Measurements from ENCODE around the gene ARMC8.
A peak's percentile ranks its signal among the peaks of the same experiment; 100 is the strongest.

ARMC8 gene

GRCh38 chr3:138219255-138219654, 32.2 kb downstream of the ARMC8 start:
- Histone ChIP-seq H3K18ac (ENCODE audit: low read length) (no peak overlapping the region), H3K4me1 (ENCODE audit: control insufficient read depth in 1 of 2, insufficient read depth in 2 of 2, low read length in 2 of 2) (peaks cover 0 to 3% of the 10 kb centered on the region in 2 experiments), H3K14ac (ENCODE audit: low read length) (no peak overlapping the region), H3K27ac (ENCODE audit: low read depth, low read length) (no peak overlapping the region), H3K9me3 (ENCODE audit: insufficient read depth, low read depth, low read length) (no peaks in the 10 kb centered on the region), H4K12ac (ENCODE audit: low read depth, low read length) (no peak overlapping the region), H2BK12ac (ENCODE audit: low read length) (no peak overlapping the region), H3K4me2 (ENCODE audit: low read length) (no peak overlapping the region), H4K91ac (ENCODE audit: low read depth, low read length) (no peak overlapping the region), H2BK120ac (ENCODE audit: insufficient read depth, low read length, poor library complexity) (no peak overlapping the region), H3K79me2 (ENCODE audit: control insufficient read depth, insufficient read depth, low read length, poor library complexity) (no peaks in the 10 kb centered on the region), H3K23ac (ENCODE audit: low read length) (no peak overlapping the region), H4K8ac (ENCODE audit: low read depth, low read length) (no peak overlapping the region), H3K36me3 (ENCODE audit: control insufficient read depth in 1 of 2, insufficient read depth in 2 of 2, low read length in 2 of 2) (peaks cover 6 to 10% of the 10 kb centered on the region in 2 experiments), H2BK5ac (ENCODE audit: low read depth, low read length, poor library complexity) (no peak overlapping the region), H3K4ac (ENCODE audit: low read depth, low read length) (no peak overlapping the region), H3K79me1 (ENCODE audit: low read length) (no peaks in the 10 kb centered on the region), H3K27me3 (ENCODE audit: insufficient read depth, low read length) (no peaks in the 10 kb centered on the region), H3K9ac (ENCODE audit: low read length) (no peak overlapping the region), H2AK5ac (ENCODE audit: low read length) (no peak overlapping the region), H2AFZ (ENCODE audit: insufficient read depth, low read length, poor library complexity) (no peak overlapping the region), H3K4me3 (ENCODE audit: low read depth, low read length) (no peak overlapping the region)
- no CpG with 5 or more reads among the region's 1 CpG for whole genome bisulfite sequencing (ENCODE audit: extremely low coverage, insufficient coverage, insufficient read length)
- peak; percentile 12 to 73 for DNase-seq

DNA sequence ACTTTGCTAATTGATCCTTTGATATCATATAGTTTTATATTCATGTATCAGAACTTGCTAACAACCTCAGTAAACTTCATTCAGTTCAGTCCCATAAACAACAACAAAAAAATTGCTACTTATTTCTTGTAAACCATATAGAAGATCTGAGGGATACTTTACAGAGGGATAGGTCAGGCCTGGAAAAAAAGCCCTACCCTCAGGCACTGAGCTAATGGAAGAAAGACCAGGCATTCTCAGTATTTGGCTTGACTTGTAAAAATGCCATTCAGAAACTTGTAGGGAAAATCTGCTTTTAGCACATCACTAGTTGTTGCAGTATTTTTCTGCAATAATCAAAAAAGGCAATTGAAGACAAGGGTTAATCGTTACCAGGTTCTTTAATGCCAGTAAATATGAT, 33.1 kb downstream of the ARMC8 start:
- Histone ChIP-seq H3K27me3 (ENCODE audit: insufficient read depth, low read length) (no peaks in the 10 kb centered on the region), H3K23ac (ENCODE audit: low read length) (no peak overlapping the region), H2BK12ac (ENCODE audit: low read length) (no peak overlapping the region), H3K4me2 (ENCODE audit: low read length) (no peak overlapping the region), H3K4me3 (ENCODE audit: low read depth, low read length) (no peak overlapping the region), H3K14ac (ENCODE audit: low read length) (no peak overlapping the region), H3K9ac (ENCODE audit: low read length) (no peak overlapping the region), H3K27ac (ENCODE audit: low read depth, low read length) (no peak overlapping the region), H3K18ac (ENCODE audit: low read length) (no peak overlapping the region), H3K4me1 (ENCODE audit: control insufficient read depth in 1 of 2, insufficient read depth in 2 of 2, low read length in 2 of 2) (peaks cover 0 to 3% of the 10 kb centered on the region in 2 experiments), H3K9me3 (ENCODE audit: insufficient read depth, low read depth, low read length) (no peaks in the 10 kb centered on the region), H2BK120ac (ENCODE audit: insufficient read depth, low read length, poor library complexity) (no peak overlapping the region), H2AFZ (ENCODE audit: insufficient read depth, low read length, poor library complexity) (no peak overlapping the region), H4K8ac (ENCODE audit: low read depth, low read length) (no peak overlapping the region), H4K91ac (ENCODE audit: low read depth, low read length) (no peak overlapping the region), H2AK5ac (ENCODE audit: low read length) (no peak overlapping the region), H4K12ac (ENCODE audit: low read depth, low read length) (no peak overlapping the region), H3K79me2 (ENCODE audit: control insufficient read depth, insufficient read depth, low read length, poor library complexity) (no peaks in the 10 kb centered on the region), H3K36me3 (ENCODE audit: control insufficient read depth in 1 of 2, insufficient read depth in 2 of 2, low read length in 2 of 2) (peaks cover 11 to 17% of the 10 kb centered on the region in 2 experiments), H2BK5ac (ENCODE audit: low read depth, low read length, poor library complexity) (no peak overlapping the region), H3K4ac (ENCODE audit: low read depth, low read length) (no peak overlapping the region), H3K79me1 (ENCODE audit: low read length) (no peaks in the 10 kb centered on the region)
- peak; percentile 44 to 81 for DNase-seq
- WGBS (ENCODE audit: extremely low coverage, insufficient coverage, insufficient read length): no CpG with 5 or more reads among the region's 1 CpG

- H2BK12ac ChIP-seq (ENCODE audit: low read length): no peak overlapping the region
- no peak overlapping the region for H3K4ac ChIP-seq (ENCODE audit: low read depth, low read length)
- H2AFZ ChIP-seq (ENCODE audit: insufficient read depth, low read length, poor library complexity): no peak overlapping the region
- no peak overlapping the region for H3K4me3 ChIP-seq (ENCODE audit: low read depth, low read length)
- no peak overlapping the region for H2BK120ac ChIP-seq (ENCODE audit: insufficient read depth, low read length, poor library complexity)
- peak overlapping the region; percentile 1 for H4K8ac ChIP-seq (ENCODE audit: low read depth, low read length)
- H3K18ac ChIP-seq (ENCODE audit: low read length): no peak overlapping the region
- H3K9ac ChIP-seq (ENCODE audit: low read length): no peak overlapping the region
- DNase-seq: peak in 1 of 2 donors; percentile 36
- H3K79me2 ChIP-seq (ENCODE audit: control insufficient read depth, insufficient read depth, low read length, poor library complexity): no peaks in the 10 kb centered on the region
- H4K12ac ChIP-seq (ENCODE audit: low read depth, low read length): no peak overlapping the region
- no peaks in the 10 kb centered on the region for H3K79me1 ChIP-seq (ENCODE audit: low read length)
- peaks cover 0 to 3% of the 10 kb centered on the region in 2 experiments for H3K4me1 ChIP-seq (ENCODE audit: control insufficient read depth in 1 of 2, insufficient read depth in 2 of 2, low read length in 2 of 2)
- no peak overlapping the region for H2AK5ac ChIP-seq (ENCODE audit: low read length)
- no peak overlapping the region for H3K27ac ChIP-seq (ENCODE audit: low read depth, low read length)
- no peak overlapping the region for H3K4me2 ChIP-seq (ENCODE audit: low read length)
- no peak overlapping the region for H2BK5ac ChIP-seq (ENCODE audit: low read depth, low read length, poor library complexity)
- no peak overlapping the region for H3K14ac ChIP-seq (ENCODE audit: low read length)
- no peaks in the 10 kb centered on the region for H3K9me3 ChIP-seq (ENCODE audit: insufficient read depth, low read depth, low read length)
- no peaks in the 10 kb centered on the region for H3K27me3 ChIP-seq (ENCODE audit: insufficient read depth, low read length)
- no peak overlapping the region for H4K91ac ChIP-seq (ENCODE audit: low read depth, low read length)
- no peak overlapping the region for H3K23ac ChIP-seq (ENCODE audit: low read length)
- no CpG with 5 or more reads among the region's 4 CpGs for WGBS (ENCODE audit: extremely low coverage, insufficient coverage, insufficient read length)
- H3K36me3 ChIP-seq (ENCODE audit: control insufficient read depth in 1 of 2, insufficient read depth in 2 of 2, low read length in 2 of 2): peaks cover 11 to 19% of the 10 kb centered on the region in 2 experiments
Measured at GRCh38 chr3:138220788-138221187, 33.7 kb downstream of the ARMC8 start.

DNA sequence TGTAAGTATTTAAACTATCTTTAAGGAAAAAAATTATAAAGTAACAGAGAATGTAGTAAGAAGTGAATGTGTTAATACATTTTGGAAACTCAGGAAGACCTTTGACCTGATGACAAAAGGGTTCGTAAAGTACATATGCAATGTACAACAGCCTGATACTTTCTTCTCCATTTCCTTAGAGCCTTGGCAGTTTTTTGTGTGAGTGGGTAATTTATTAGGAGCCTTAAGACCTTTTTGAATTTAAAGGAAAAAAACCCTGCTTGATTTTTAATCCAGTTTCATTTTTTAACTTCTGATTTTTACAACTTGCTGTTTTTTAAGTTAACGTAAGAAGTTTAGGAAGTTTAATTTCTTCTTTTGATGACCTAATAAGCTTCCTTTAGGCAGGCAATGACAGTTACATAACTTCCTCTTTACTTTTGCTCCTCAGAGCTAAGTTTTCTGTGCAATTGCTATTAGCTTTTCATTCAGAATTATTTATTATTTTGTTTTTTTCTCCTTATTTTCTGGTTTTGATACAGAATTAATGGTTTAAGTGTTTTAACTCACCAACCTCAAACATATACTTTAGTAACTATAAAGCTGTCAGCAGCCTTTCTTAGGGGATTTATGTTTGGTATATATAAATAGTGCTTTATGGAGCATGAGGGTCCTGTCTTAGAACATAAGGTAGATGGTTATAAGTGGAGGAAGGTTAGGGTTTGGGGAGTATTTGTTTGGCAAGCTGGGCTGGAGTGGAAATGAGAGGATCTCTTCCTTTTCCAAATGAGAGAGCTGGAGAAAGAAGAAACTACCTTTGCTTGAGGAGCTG, 35.2 kb downstream of the ARMC8 start:
- Histone ChIP-seq H3K36me3 (ENCODE audit: control insufficient read depth in 1 of 2, insufficient read depth in 2 of 2, low read length in 2 of 2) (peaks cover 11 to 19% of the 10 kb centered on the region in 2 experiments), H3K18ac (ENCODE audit: low read length) (no peak overlapping the region), H4K91ac (ENCODE audit: low read depth, low read length) (no peak overlapping the region), H2BK120ac (ENCODE audit: insufficient read depth, low read length, poor library complexity) (no peak overlapping the region), H2AK5ac (ENCODE audit: low read length) (no peak overlapping the region), H3K4me3 (ENCODE audit: low read depth, low read length) (no peak overlapping the region), H3K27me3 (ENCODE audit: insufficient read depth, low read length) (no peaks in the 10 kb centered on the region), H3K4ac (ENCODE audit: low read depth, low read length) (no peak overlapping the region), H3K4me2 (ENCODE audit: low read length) (no peak overlapping the region), H2BK12ac (ENCODE audit: low read length) (no peak overlapping the region), H3K4me1 (ENCODE audit: control insufficient read depth in 1 of 2, insufficient read depth in 2 of 2, low read length in 2 of 2) (peaks cover 0 to 3% of the 10 kb centered on the region in 2 experiments), H4K8ac (ENCODE audit: low read depth, low read length) (no peak overlapping the region), H3K9me3 (ENCODE audit: insufficient read depth, low read depth, low read length) (no peaks in the 10 kb centered on the region), H2BK5ac (ENCODE audit: low read depth, low read length, poor library complexity) (no peak overlapping the region), H3K27ac (ENCODE audit: low read depth, low read length) (no peak overlapping the region), H3K79me1 (ENCODE audit: low read length) (no peaks in the 10 kb centered on the region), H3K23ac (ENCODE audit: low read length) (no peak overlapping the region), H3K9ac (ENCODE audit: low read length) (no peak overlapping the region), H3K79me2 (ENCODE audit: control insufficient read depth, insufficient read depth, low read length, poor library complexity) (no peaks in the 10 kb centered on the region), H3K14ac (ENCODE audit: low read length) (no peak overlapping the region), H2AFZ (ENCODE audit: insufficient read depth, low read length, poor library complexity) (no peak overlapping the region), H4K12ac (ENCODE audit: low read depth, low read length) (no peak overlapping the region)
- DNase-seq: no peak
- no CpG with 5 or more reads among the region's 2 CpGs for WGBS (ENCODE audit: extremely low coverage, insufficient coverage, insufficient read length)

Data from trophoblast cell (in vitro differentiated cells and primary cell).